Heart left ventricle (tissue), 13 donors: ENCODE results near the gene CAPN10.

Experiments used
- CTCF ChIP-seq, 12 donors: fragments of 200-600 bp; sonication (generic) in 4 of 12; IDR thresholded peaks; one replicate each; pipeline versions ENCODE4 v1.5.0 to v1.8.0; 2018 to 2022; ENCODE audit warnings: antibody characterized with exemption in 12 of 12, mild to moderate bottlenecking in 5 of 12
- POLR2A ChIP-seq, 2 donors: fragments of 450-650 bp; IDR thresholded peaks; one replicate each; pipeline ENCODE4 v1.6.1; 2017; ENCODE audit warnings: antibody characterized with exemption in 2 of 2, mild to moderate bottlenecking in 2 of 2, moderate library complexity in 2 of 2
- donor health status: ischemic (EF 13 %, LVEDD 7.1; RV severe dilation, severe dysfunction).
- donor health status: DM: no; HTN: yes; CAD: no.
- donor health status: DM: no; HTN: no; CAD: no.
- donor health status: ischemic (EF 25% LVEDD 6.9; RV normal size, moderate dysfunction).
- donor health status: ischemic (EF 25% LVEDD 5.7; RV mildly dilated, moderate dysfunction).
- donor health status: ischemic (EF 35%, LVEDD 5.7; RV mildly dilated, moderate dysfunction).
- donor health status: nonischemic (EF 11% LVEDD 7.7; RV severe dilation, severe dysfunction).
- donor health status: DM: yes; HTN: yes; CAD: no.
- donor health status: PGD.
- donor health status: ischemic (EF 29% LVEDD 5.4; RV normal size, mild dysfunction).
- donor health status: nonischemic (EF 23%, LVEDD 6.1; RV moderate dilation, normal function).

GRCh38 chr2:240595381-240596079 is 9.0 kb downstream of the CAPN10 start:
- TF ChIP-seq CTCF (IDR thresholded peaks at IDR 0.05) (peak in 7 of 12 donors; percentile 5 to 40 (median 25)), POLR2A (IDR thresholded peaks at IDR 0.05) (no peak)
